ENCODE data around the gene LONRF2. TPM values are rescaled to one million over a fixed set of nuclear protein-coding genes. Genes with fewer than 3 reads are reported as not detected.

The LONRF2 gene
- polyA plus RNA-seq, 1 donor from 2014 or later, result not detected

GRCh38 chr2:100290718-100291151 lies 31.6 kb downstream of the LONRF2 start:
- Mint-ChIP-seq H3K9me3 (no peaks in the 10 kb centered on the region), H3K27me3 (peaks cover 10% of the 10 kb centered on the region), H3K36me3 (no peaks in the 10 kb centered on the region), H3K4me1 (peaks cover 0 to 2% (median 2%) of the 10 kb centered on the region in 3 donors), H3K4me3 (no peak overlapping the region), H3K27ac (no peak overlapping the region)

GRCh38 chr2:100289020-100289419 lies 33.3 kb downstream of the LONRF2 start:
- Mint-ChIP-seq H3K4me1 (peaks cover 0 to 2% (median 2%) of the 10 kb centered on the region in 3 donors), H3K36me3 (no peaks in the 10 kb centered on the region)

GRCh38 chr2:100286318-100286717 lies 36.0 kb downstream of the LONRF2 start:
- no peaks in the 10 kb centered on the region for H3K9me3 Mint-ChIP-seq
- no peak overlapping the region for H3K4me3 Mint-ChIP-seq
- no peaks in the 10 kb centered on the region for H3K36me3 Mint-ChIP-seq
- no peak overlapping the region for H3K27ac Mint-ChIP-seq
- H3K27me3 Mint-ChIP-seq, result peaks cover 9% of the 10 kb centered on the region
- peaks cover 0 to 2% (median 2%) of the 10 kb centered on the region in 3 donors for H3K4me1 Mint-ChIP-seq

More at GRCh38 chr2:100289020-100289419, 33.3 kb downstream of the LONRF2 start:
- Mint-ChIP-seq H3K9me3 (no peaks in the 10 kb centered on the region), H3K27ac (no peak overlapping the region), H3K27me3 (peaks cover 3% of the 10 kb centered on the region), H3K4me3 (no peak overlapping the region)

GRCh38 chr2:100285691-100286090 lies 36.6 kb downstream of the LONRF2 start:
- Mint-ChIP-seq H3K4me3 (no peak overlapping the region), H3K27me3 (peaks cover 9% of the 10 kb centered on the region), H3K4me1 (peaks cover 0 to 2% (median 2%) of the 10 kb centered on the region in 3 donors), H3K27ac (no peak overlapping the region), H3K36me3 (no peaks in the 10 kb centered on the region), H3K9me3 (no peaks in the 10 kb centered on the region)

GRCh38 chr2:100285011-100285410 lies 37.3 kb downstream of the LONRF2 start:
- H3K9me3 Mint-ChIP-seq, result no peaks in the 10 kb centered on the region
- peaks cover 0 to 2% (median 2%) of the 10 kb centered on the region in 3 donors for H3K4me1 Mint-ChIP-seq
- no peaks in the 10 kb centered on the region for H3K36me3 Mint-ChIP-seq
- peaks cover 11% of the 10 kb centered on the region for H3K27me3 Mint-ChIP-seq
- H3K27ac Mint-ChIP-seq, result no peak overlapping the region
- no peak overlapping the region for H3K4me3 Mint-ChIP-seq

- Mint-ChIP-seq H3K9me3 (no peaks in the 10 kb centered on the region), H3K4me1 (peaks cover 0 to 6% (median 0%) of the 10 kb centered on the region in 3 donors), H3K36me3 (no peaks in the 10 kb centered on the region), H3K4me3 (no peak overlapping the region), H3K27ac (no peak overlapping the region), H3K27me3 (peaks cover 20% of the 10 kb centered on the region)
These were observed 38.4 kb downstream of the LONRF2 start for GRCh38 chr2:100283724-100284501.

- Mint-ChIP-seq H3K36me3 (peaks cover 2% of the 10 kb centered on the region), H3K4me3 (no peak overlapping the region), H3K27me3 (peaks cover 31% of the 10 kb centered on the region), H3K27ac (no peak overlapping the region), H3K4me1 (peaks cover 0 to 4% (median 0%) of the 10 kb centered on the region in 3 donors), H3K9me3 (no peaks in the 10 kb centered on the region)
These were observed 40.5 kb downstream of the LONRF2 start for GRCh38 chr2:100281521-100282438.

GRCh38 chr2:100279586-100280534 lies 42.4 kb downstream of the LONRF2 start:
- Mint-ChIP-seq H3K36me3 (peaks cover 4% of the 10 kb centered on the region), H3K4me3 (no peak overlapping the region), H3K27ac (no peak overlapping the region), H3K9me3 (no peaks in the 10 kb centered on the region), H3K4me1 (peaks cover 0 to 4% (median 0%) of the 10 kb centered on the region in 3 donors), H3K27me3 (peaks cover 31% of the 10 kb centered on the region)

- Mint-ChIP-seq H3K4me1 (peaks cover 0 to 5% (median 3%) of the 10 kb centered on the region in 3 donors), H3K36me3 (peaks cover 4% of the 10 kb centered on the region), H3K9me3 (no peaks in the 10 kb centered on the region), H3K27me3 (peaks cover 31% of the 10 kb centered on the region), H3K4me3 (no peak overlapping the region), H3K27ac (no peak overlapping the region)
These were observed 43.3 kb downstream of the LONRF2 start for GRCh38 chr2:100278986-100279385.

GRCh38 chr2:100278501-100278900 lies 43.8 kb downstream of the LONRF2 start:
- H3K4me1 Mint-ChIP-seq, result peaks cover 3 to 10% (median 4%) of the 10 kb centered on the region in 3 donors
- no peak overlapping the region for H3K27ac Mint-ChIP-seq
- peaks cover 31% of the 10 kb centered on the region for H3K27me3 Mint-ChIP-seq
- H3K9me3 Mint-ChIP-seq, result no peaks in the 10 kb centered on the region
- no peak overlapping the region for H3K4me3 Mint-ChIP-seq
- peaks cover 4% of the 10 kb centered on the region for H3K36me3 Mint-ChIP-seq

GRCh38 chr2:100277540-100278207 lies 44.6 kb downstream of the LONRF2 start:
- Mint-ChIP-seq H3K9me3 (no peaks in the 10 kb centered on the region), H3K4me1 (peaks cover 3 to 10% (median 4%) of the 10 kb centered on the region in 3 donors), H3K36me3 (peaks cover 6% of the 10 kb centered on the region), H3K27ac (no peak overlapping the region), H3K27me3 (peaks cover 31% of the 10 kb centered on the region), H3K4me3 (no peak overlapping the region)

- peaks cover 6% of the 10 kb centered on the region for H3K36me3 Mint-ChIP-seq
- H3K27me3 Mint-ChIP-seq, result peaks cover 26% of the 10 kb centered on the region
- H3K4me3 Mint-ChIP-seq, result no peak overlapping the region
These were observed 45.6 kb downstream of the LONRF2 start for GRCh38 chr2:100276716-100277115.

GRCh38 chr2:100275200-100275589 lies 47.1 kb downstream of the LONRF2 start:
- peaks cover 21% of the 10 kb centered on the region for H3K27me3 Mint-ChIP-seq
- H3K4me1 Mint-ChIP-seq, result peaks cover 3 to 10% (median 4%) of the 10 kb centered on the region in 3 donors
- no peak overlapping the region for H3K4me3 Mint-ChIP-seq
- no peak overlapping the region for H3K27ac Mint-ChIP-seq
- H3K36me3 Mint-ChIP-seq, result peaks cover 6% of the 10 kb centered on the region
- H3K9me3 Mint-ChIP-seq, result no peaks in the 10 kb centered on the region

More at GRCh38 chr2:100276716-100277115, 45.6 kb downstream of the LONRF2 start:
- no peaks in the 10 kb centered on the region for H3K9me3 Mint-ChIP-seq
- H3K4me1 Mint-ChIP-seq, result peaks cover 3 to 10% (median 4%) of the 10 kb centered on the region in 3 donors
- H3K27ac Mint-ChIP-seq, result no peak overlapping the region

All from IgD-negative memory B cell (primary cell).